ENCODE data around the gene METTL21A.

The METTL21A gene

DNA sequence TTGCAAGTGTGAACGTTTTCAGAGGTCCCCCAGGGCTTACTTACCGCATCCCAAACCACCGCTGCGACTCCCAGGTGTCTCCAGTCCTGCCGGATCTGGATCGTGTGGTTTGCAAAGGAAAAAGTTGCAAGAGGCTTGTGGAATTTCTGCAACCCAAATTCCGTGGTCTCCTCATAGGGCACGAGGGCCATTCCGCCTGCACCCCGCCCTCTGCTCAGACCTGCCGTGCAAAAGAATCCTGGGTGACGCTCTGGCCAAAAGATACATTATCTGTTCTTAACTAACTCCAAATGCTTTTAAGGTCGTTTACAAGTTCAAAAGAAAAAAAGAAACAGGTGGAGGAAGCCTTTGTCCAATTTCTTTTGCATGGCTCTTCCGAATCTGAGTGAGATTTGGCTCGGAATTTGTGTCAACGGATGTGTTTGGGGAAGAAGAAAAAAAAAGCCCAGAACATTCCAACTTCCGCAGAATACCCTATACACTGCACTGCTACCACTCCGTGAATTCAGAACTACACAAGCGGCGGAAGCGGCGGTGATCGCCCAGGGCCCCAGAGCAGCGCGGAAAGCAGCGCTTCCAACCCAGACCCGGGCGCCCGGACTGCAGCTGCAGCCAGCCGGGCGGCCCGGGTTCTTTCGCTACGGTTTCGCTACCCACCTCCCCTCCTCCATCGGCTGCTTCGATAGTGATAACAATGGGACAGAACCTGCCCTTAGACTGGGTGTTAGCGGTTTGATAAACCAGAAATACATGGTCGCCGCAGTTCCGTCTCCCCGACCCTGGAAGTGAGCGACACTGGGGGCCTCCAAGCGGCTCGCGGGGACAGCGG, 795 bp downstream of the METTL21A start:
- DNase-seq (ENCODE audit: low spot score): peak; percentile 59

DNA sequence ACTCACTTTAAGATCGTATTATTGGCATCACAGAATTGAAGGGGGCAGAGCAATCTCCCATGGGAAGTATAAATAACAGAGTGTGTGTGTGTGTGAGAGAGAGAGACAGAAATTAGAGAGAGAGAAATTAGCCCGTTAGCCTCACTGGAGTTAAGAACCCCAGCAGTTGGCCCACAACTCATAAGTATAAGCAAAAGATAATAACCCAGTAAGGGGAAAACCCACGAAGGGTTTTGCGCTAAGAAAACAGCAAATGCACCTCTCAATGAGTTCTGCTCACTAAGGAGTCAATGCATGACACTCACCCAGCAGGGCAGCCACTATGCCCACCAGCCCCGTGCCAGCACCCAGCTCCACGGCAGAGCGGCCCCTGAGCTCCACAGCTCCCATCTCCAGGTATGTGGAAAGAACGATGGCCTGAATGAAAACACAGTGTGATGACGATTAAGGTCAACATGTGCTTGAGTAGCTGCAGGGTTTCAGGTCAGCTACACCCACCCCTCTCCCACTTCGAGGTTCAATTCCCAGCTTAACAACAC, 3.6 kb downstream of the METTL21A start:
- no peak for DNase-seq (ENCODE audit: low spot score)

DNA sequence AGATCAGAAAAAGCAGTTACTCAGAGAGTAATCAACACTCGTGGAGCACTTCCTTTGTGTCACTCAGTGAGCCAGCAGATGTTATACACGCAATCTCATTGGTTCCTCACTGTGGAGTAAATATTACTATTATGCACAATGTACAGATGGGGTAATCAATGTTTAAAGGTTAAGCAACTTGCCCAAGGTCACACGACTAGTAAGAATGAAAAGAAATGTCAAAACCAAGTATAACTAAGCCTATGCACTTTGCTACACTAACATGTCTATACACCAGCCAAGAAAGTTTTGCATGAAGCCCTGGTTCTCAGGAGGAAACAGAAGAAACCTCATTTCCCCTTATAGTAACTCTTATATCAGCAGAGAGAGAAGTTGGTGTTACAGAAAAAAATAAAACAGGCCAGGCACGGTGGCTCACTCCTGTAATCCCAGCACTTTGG, 5.4 kb downstream of the METTL21A start:
- peak; percentile 21 for DNase-seq (ENCODE audit: low spot score)

DNA sequence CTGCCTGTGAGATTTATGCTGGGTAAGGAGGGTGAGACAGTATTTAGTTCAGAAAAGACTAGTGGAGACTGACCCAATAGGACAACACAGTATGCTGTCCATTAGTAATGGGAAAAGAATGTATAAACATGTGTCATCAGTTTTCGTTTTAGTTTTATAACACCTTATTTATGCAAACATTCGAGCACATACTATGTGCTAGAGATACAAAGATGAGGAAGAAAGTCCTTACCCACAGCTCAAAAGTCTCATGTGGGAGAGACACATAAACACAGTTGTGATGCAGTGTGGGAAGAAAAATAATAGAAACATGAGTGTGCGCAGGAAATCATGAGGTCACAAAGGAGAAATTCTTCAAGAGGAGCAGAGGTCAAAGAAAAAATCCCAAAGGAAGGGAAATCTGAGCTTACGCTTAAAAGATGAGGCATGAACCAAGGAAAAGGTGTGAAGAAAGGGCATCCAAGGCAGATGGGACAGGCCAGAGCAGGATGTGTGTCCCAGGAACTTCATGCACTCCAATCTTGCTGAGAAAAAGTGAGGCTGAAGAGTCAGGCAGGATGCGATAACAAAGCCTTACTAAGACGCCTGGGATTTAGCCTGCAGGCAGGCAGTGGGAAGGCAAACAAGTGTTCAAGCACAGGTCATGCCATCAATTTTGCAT, 8.1 kb downstream of the METTL21A start:
- no peak for DNase-seq (ENCODE audit: low spot score)

DNA sequence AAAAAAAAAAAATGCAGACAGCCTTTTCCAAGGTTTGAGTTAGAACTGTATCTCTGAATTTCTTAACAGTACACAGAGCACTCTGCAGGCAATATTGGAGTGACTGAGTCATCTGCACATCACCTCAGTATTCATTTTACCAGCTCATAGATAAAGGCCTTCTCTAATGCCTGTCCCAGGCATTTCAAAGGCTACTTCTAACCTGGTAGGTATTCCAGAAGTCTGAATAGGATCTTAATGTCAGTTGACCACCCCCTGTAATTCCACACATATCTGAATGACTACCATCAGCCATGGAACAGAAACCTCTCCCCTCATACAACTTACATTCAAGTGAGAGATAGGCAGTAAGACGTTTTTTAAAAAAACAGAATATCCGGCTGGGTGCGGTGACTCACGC, 9.0 kb downstream of the METTL21A start:
- no peak for DNase-seq (ENCODE audit: low spot score)

DNA sequence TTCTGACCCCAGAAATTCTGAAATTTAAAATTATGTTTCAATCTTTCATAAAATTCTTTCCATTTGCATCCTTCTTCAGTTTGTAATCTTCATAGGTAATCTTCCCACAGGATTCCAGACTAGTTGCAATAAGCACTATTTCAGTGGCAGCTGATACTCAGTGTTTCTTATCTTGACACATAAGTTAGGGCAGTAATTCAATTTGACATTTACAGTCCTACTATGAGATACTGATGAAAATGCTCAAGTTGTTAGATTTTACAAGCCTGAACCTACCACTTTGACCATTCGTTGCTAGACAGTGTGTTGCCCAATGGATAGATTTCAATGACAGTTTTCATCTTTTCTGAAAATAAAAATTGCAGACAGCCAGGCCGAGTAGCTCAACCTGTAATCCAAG, 10.4 kb downstream of the METTL21A start:
- DNase-seq (ENCODE audit: low spot score): no peak

DNA sequence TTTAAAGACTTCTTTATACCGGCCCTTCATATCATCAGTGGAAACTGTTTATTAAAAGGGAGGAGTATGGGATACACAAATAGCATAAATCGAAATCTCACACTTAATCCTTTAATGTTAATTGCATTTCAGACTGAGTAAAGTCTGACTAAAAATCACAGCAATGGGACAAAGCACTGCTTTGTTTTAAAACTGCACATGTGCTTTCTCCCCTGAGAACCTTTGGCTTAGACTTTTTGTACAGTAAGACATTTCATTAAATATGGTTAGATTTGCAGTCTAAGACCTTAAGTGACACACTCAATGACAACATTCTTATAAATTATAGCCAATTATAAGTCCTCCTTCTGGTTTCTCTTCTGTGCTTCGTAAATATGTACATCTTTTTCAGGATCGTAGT, 12.5 kb downstream of the METTL21A start:
- DNase-seq (ENCODE audit: low spot score): no peak

DNA sequence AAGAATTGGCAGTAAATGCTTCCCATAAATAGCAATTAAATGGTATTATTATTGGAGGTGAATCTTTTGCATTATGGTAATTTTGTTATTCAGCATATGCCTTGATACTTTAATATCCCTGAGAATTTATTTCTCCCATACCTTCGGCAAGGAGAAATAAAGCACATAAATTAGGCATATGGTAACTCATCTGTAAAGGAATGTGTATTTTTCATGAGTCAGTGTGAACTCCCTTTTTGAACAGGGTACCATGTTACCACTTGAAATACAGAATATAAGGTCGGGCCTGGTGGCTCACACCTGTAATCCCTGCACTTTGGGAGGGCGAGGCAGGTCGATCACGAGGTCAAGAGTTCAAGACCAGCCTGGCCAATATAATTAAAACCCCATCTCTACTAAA, 18.4 kb downstream of the METTL21A start:
- DNase-seq (ENCODE audit: low spot score): no peak

DNA sequence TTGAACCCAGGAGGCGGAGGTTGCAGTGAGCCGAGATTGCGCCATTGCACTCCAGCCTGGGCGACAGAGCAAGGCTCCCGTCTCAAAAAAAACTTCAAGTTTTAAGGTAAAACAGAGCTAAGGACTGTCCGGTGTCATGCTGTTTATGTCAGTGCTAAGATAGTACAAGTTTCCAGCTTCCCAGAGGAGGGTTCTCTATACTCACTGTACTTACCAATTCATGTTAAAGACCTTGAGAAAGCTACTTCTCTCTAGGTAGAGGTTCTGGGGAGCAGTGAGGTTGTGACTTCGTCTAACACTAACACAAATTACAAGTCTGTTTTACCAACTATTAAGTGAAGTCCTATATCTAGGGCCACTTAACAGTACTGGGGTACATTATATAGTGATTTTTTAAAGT, 18.8 kb downstream of the METTL21A start:
- DNase-seq (ENCODE audit: low spot score): no peak

DNA sequence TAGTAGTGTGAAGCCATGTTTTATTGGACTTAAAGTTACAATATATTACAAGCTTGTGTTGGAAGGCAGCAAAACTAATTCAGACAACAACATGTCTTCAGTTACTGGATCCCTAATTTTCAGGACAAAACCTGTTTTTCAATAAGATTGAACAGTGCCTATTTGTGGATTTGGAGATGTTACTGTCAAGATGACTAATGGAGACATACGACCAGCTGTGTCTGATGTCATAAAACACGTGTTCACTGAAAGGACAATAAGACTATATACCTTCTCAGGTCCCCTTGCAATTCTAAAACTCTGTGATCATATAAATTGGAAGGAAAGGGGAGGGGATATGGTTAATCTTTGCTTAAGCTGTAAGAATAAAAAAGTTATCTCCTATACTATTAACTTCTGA, 21.7 kb downstream of the METTL21A start:
- no peak for DNase-seq (ENCODE audit: low spot score)

DNA sequence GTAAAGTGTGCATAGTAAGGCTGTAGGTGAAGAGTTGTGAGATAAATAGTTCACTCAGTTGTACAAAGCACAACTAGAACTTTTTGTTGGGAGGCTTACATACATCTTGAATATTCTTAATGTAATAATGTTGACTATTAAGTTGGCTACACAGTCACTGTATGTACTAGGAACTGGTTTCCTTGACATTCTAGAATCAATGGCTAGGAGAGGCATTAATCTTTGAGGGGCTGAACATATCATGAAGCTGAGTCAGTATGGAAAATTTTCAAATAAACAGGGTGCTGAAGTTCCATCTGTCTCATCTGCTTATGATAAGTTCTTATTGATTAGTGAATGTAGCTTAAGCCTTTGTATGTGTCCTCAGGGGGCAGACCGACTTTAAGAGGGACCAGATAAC, 23.4 kb downstream of the METTL21A start:
- DNase-seq (ENCODE audit: low spot score): no peak

DNA sequence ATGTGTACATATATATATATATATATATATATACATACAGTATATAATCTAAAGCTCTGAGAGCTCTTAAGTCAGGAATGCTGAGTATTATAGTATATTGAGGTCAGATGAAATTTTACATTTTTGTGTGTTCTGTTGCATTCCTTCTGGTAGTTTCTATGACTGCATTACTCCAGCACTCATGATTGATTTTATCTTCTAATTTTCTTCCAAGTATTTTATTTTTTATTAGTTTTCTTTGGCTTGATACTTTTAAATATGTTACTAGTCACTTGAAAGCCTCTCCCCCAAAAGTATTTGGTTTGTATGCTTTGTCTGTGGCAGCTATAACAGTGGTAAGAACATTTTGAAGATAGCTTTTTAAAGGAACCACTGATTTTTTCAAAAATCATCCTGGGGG, 25.0 kb downstream of the METTL21A start:
- DNase-seq (ENCODE audit: low spot score): no peak

DNA sequence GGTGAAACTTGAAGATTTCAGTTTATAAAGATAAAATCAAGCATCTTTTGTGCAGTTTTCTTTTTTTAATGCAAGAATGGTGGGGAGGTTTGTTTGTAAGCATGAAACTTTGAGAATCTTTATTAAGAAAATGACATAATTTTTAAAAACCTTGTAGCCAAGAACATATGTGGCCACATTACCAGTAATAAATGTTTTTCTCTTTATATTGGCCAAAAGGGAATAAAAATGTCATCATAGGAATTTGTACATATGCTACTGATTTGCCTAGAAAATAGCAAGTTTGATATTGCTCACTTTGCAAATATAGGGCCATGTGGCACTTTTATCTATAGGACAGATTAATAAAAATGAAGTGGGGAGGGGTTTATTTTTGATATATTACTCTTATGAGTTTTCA, 25.6 kb downstream of the METTL21A start:
- no peak for DNase-seq (ENCODE audit: low spot score)

DNA sequence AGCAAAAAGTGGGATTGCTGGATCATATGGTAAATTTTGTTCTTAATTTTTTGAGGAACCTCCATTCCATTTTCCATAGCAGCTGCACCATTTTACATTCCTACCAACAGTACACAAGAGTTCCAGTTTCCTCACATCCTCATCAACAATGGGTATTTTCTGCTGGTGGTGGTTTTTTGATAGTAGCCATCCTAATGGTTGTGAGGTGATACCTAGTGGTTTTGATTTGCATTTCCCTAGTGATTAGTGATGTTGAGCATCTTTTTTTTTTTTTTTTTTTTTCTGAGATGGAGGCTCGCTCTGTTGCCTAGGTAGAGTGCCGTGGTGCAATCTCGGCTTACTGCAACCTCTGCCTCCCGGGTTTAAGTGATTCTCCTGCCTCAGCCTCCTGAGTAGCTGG, 30.5 kb downstream of the METTL21A start:
- DNase-seq (ENCODE audit: low spot score): no peak

DNA sequence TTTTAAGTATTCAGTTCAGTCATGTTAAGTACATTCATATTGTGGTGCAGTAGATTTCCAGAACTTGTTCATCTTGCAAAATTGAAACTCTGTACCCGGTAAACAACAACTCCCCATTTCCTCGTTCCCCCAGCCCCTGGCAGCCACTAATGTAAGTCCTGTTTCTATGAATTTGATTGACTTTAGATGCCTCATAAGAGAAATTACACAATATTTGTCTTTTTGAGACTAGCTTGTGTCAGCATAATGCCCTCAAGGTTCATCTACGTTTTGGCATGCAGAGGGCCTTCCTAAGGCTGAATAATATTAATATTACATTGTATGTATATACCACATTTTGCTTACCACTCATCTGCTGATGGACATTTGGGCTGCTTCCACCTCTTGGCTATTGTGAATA, 30.9 kb downstream of the METTL21A start:
- DNase-seq (ENCODE audit: low spot score): no peak

DNA sequence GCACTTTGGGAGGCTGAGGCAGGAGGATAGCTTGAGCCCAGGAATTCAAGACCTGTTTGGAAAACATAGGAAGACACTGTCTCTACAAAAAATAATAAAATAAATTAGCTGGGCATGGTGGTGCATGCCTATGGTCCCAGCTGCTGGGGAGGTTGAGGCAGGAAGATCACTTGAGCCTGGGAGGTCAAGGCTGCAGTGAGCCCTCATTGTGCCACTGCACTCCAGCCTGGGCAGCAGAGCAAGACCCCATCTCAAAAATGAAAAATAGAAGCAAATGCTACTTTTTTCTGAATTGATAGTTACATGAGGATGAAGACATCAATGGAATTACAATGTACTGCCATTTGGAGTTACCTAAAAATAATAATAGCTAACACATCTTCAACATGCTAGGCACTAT, 31.9 kb downstream of the METTL21A start:
- no peak for DNase-seq (ENCODE audit: low spot score)

DNA sequence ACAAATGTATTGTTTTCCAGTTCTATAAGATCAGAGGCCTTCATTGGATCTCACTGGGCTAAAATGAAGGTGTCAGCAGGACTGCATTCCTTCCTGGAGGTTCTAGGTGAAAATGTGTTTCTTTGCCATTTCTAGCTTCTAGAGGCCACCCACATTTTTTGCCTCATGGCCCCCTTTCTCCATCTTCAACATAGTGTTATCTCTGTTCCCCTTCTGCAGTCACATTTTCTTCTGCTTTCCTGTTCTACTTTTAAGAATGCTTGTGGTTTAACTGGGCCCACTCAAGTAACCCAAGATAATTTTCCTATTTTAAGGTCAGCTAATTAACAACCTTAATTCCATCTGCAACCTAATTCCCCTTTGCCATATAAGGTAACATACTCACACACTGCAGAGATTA, 36.1 kb downstream of the METTL21A start:
- no peak for DNase-seq (ENCODE audit: low spot score)

DNA sequence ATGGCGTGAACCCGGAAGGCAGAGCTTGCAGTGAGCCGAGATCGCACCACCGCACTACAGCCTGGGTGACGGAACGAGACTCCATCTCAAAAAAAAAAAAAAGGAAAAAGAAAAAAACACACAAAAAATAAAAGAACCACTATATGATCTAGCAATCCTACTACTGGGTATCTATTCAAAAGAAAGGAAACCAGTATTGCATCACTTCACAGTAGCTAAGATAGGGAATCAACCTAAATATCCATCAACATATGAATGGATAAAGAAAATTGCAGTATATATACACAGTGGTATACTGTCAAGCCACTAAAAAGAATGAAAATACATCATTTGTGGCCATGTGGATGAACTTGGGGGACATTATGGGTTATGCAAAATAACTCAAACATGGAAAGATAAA, 37.9 kb downstream of the METTL21A start:
- DNase-seq (ENCODE audit: low spot score): no peak

DNA sequence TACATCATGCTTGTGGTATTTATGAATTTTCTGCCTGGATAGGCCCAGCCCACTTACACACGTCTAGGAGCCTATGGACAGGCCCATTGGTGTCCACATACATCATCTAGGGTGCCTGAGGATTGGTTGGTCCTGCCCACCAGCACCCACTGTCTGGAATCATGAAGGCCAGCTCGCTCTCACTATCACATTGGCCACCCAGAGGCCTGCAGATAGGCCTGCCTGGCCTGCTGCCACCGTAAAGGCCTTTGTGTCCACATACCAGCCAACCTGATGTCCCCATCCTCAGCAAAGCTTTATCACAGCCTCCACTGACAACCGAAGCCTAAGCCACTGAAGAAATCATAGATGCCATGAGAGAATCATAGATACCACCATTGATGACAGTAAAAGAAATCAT, 40.2 kb downstream of the METTL21A start:
- no peak for DNase-seq (ENCODE audit: low spot score)

DNA sequence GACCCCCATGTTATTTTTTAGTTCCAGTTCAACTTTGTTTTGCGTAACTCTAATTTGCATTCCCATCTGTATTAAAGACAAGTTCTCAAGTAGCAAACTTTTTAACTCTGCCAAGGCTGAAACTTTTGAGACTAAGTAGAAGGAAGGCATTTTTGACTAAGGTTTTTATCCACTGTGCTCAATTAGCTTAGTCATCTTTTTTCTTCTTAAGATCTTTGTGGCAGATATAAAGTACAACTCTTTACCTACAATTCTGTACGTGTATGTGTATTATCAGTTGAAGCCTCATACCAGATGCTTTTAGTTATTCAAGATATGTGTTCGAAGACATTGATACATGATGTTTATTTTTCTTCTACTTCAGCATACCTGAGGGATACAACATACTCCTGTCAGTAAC, 53.8 kb downstream of the METTL21A start:
- DNase-seq (ENCODE audit: low spot score): no peak

DNA sequence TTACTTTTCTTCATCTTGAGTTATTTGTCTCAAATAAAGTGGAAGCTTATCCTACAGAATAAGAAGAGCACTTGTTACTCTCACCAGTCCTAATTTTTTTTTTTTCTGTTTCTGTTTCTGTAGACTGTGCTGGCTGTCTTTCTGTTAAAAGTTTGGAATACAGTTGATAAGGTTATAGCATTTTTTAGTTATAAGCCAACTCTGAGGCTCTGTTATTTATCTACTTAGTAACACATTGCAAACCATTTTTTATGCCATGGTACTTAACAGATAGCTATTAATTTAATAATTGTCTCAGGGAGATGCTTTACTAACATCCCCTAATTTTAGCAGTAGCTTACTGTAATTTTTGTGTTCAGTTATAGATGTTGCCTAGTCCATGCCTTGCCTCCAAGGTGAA, 57.5 kb downstream of the METTL21A start:
- DNase-seq (ENCODE audit: low spot score): no peak

DNA sequence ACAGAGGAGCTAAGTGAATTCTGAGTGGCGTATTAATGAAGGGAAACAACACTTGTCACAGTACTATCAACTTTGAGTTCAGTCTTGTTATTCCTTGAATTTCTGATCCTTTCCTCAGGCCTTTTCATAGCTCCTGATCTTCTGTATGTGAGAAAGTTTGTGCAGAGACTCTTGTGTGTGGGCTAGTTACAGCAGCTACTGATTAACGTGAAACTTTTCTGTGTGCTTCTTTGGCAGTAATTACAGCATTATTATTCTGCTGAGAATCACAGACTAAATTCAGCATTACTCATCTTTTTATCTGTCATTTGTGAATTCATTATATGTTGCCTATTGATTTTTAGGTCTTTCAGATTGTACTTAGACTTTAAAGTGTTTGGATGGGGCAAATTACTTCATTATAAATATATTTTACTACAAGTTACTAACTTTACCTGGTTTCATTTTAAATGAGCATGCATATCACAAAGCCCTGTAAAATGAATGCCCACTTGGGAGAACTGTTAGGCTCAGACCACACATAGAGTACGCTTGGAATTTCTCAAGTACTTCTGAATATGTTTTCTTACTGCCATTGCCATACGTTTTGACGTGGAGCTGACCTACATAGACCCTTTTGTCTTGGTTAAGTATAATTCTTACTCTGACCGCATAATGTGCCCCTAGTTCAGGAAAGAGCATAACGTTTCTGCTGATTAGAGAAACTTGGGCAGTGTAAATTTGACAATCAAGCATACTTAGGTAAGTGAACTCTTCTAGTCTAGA, 59.3 kb downstream of the METTL21A start:
- no peak for DNase-seq (ENCODE audit: low spot score)
